Measurements from ENCODE around the gene NMUR1. TPM values are rescaled to one million over a fixed set of nuclear protein-coding genes. Genes with fewer than 3 reads are reported as not detected.

NMUR1 gene
- total RNA-seq, 1 donor: 1.8 TPM

DNA sequence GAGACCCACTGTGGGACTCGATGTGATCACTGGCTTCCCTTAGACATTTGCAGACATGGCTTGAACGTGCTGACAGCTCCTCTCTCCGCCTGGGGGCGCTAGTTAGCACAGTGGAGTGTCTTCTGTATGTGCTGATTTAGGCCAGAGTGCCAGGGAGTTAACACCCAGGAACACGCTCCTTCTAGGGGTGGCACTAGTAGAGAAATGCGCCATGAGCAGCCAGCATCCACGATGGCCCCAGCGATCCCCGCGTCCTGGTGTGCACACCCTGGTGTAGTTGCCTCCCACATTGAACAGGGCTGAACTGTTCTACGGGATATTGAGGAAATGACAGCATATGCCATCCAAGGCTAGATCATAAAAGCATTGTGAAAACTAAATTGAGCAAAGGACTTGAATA, 11.4 kb upstream of the NMUR1 start:
- Histone ChIP-seq H3K9me3 (ENCODE audit: low read depth, low read length) (peaks cover 12% of the 10 kb centered on the region), H3K4me3 (ENCODE audit: low read length) (no peak overlapping the region), H3K27me3 (ENCODE audit: insufficient read depth, low read length) (peaks cover 24% of the 10 kb centered on the region), H3K4me1 (ENCODE audit: insufficient read depth, low read length) (peaks cover 33% of the 10 kb centered on the region)

- Histone ChIP-seq H3K27me3 (ENCODE audit: insufficient read depth, low read length) (peaks cover 24% of the 10 kb centered on the region), H3K4me1 (ENCODE audit: insufficient read depth, low read length) (peaks cover 17% of the 10 kb centered on the region), H3K4me3 (ENCODE audit: low read length) (no peak overlapping the region), H3K9me3 (ENCODE audit: low read depth, low read length) (peaks cover 12% of the 10 kb centered on the region)
Measured at GRCh38 chr2:231539991-231540390, 9.7 kb upstream of the NMUR1 start.

GRCh38 chr2:231535961-231536360, 5.7 kb upstream of the NMUR1 start:
- peaks cover 8% of the 10 kb centered on the region for H3K27me3 ChIP-seq (ENCODE audit: insufficient read depth, low read length)
- H3K4me1 ChIP-seq (ENCODE audit: insufficient read depth, low read length): peaks cover 5% of the 10 kb centered on the region
- H3K4me3 ChIP-seq (ENCODE audit: low read length): no peak overlapping the region
- H3K9me3 ChIP-seq (ENCODE audit: low read depth, low read length): no peaks in the 10 kb centered on the region

GRCh38 chr2:231533777-231534125, 3.5 kb upstream of the NMUR1 start:
- Histone ChIP-seq H3K9me3 (ENCODE audit: low read depth, low read length) (no peaks in the 10 kb centered on the region), H3K4me1 (ENCODE audit: insufficient read depth, low read length) (peaks cover 19% of the 10 kb centered on the region), H3K4me3 (ENCODE audit: low read length) (no peak overlapping the region), H3K27me3 (ENCODE audit: insufficient read depth, low read length) (peaks cover 9% of the 10 kb centered on the region)

- peaks cover 9% of the 10 kb centered on the region for H3K27me3 ChIP-seq (ENCODE audit: insufficient read depth, low read length)
- no peaks in the 10 kb centered on the region for H3K9me3 ChIP-seq (ENCODE audit: low read depth, low read length)
- no peak overlapping the region for H3K4me3 ChIP-seq (ENCODE audit: low read length)
- peaks cover 19% of the 10 kb centered on the region for H3K4me1 ChIP-seq (ENCODE audit: insufficient read depth, low read length)
Measured at GRCh38 chr2:231533086-231533776, 3.0 kb upstream of the NMUR1 start.

DNA sequence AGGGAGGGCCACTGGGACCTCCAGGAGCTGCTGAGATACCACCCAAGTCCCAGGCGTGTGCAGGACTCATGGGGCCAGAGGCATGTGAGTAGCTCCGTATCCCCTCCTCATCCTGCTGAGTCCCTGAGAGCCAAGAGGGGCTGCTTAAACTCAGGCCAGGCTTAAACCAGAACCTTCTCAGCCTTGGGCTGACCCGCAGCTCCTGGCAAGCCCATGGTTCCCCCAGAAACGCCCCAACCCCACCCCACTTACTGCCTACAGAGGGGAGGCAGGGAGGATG, 2.5 kb upstream of the NMUR1 start:
- peaks cover 19% of the 10 kb centered on the region for H3K4me1 ChIP-seq (ENCODE audit: insufficient read depth, low read length)
- H3K4me3 ChIP-seq (ENCODE audit: low read length): no peak overlapping the region
- H3K9me3 ChIP-seq (ENCODE audit: low read depth, low read length): no peaks in the 10 kb centered on the region
- H3K27me3 ChIP-seq (ENCODE audit: insufficient read depth, low read length): peaks cover 9% of the 10 kb centered on the region

- H3K4me3 ChIP-seq (ENCODE audit: low read length): no peak overlapping the region
- peaks cover 21% of the 10 kb centered on the region for H3K4me1 ChIP-seq (ENCODE audit: insufficient read depth, low read length)
- peaks cover 9% of the 10 kb centered on the region for H3K27me3 ChIP-seq (ENCODE audit: insufficient read depth, low read length)
- no peaks in the 10 kb centered on the region for H3K9me3 ChIP-seq (ENCODE audit: low read depth, low read length)
Measured at GRCh38 chr2:231531883-231532755, 1.9 kb upstream of the NMUR1 start.

GRCh38 chr2:231531466-231531865, 1.2 kb upstream of the NMUR1 start:
- Histone ChIP-seq H3K4me1 (ENCODE audit: insufficient read depth, low read length) (peaks cover 27% of the 10 kb centered on the region), H3K9me3 (ENCODE audit: low read depth, low read length) (no peaks in the 10 kb centered on the region), H3K27me3 (ENCODE audit: insufficient read depth, low read length) (peaks cover 9% of the 10 kb centered on the region), H3K4me3 (ENCODE audit: low read length) (no peak overlapping the region)

- H3K4me3 ChIP-seq (ENCODE audit: low read length): no peak overlapping the region
- peaks cover 9% of the 10 kb centered on the region for H3K27me3 ChIP-seq (ENCODE audit: insufficient read depth, low read length)
- no peaks in the 10 kb centered on the region for H3K9me3 ChIP-seq (ENCODE audit: low read depth, low read length)
- peaks cover 55% of the 10 kb centered on the region for H3K4me1 ChIP-seq (ENCODE audit: insufficient read depth, low read length)
Measured at GRCh38 chr2:231528636-231529030, 1.6 kb downstream of the NMUR1 start.

DNA sequence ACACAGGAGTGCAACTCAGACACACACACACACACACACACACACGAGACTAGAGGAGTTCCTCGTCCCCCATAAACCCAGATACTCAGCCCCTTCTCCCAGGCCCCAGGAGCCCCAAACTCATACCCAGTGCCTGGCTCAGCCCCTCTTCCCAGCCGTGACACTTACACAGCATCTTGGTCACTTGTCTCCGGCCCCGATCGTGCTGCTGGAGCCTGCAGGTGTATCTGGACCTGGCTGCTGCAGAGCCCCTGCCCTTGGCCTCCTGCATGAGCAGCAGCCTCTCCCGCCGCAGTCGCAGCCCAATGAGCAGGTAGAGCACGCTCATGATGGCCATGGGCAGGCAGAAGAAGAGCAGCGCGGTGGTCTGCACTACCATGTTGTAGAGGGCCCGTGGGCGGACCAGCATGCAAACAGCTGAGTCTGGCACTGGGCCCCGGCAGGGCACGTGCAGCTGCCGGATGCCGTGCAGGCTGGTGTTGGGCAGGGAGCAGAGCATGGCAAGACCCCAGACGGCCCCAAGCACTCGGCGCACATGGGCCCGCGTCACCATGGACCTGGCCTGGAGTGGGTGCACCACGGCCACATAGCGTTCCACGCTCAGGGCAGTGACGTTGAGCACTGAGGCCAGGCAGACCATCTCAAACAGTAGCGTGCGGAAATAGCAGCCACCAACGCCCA, 2.1 kb downstream of the NMUR1 start:
- peaks cover 60% of the 10 kb centered on the region for H3K4me1 ChIP-seq (ENCODE audit: insufficient read depth, low read length)
- no peak overlapping the region for H3K4me3 ChIP-seq (ENCODE audit: low read length)
- H3K9me3 ChIP-seq (ENCODE audit: low read depth, low read length): no peaks in the 10 kb centered on the region
- peaks cover 9% of the 10 kb centered on the region for H3K27me3 ChIP-seq (ENCODE audit: insufficient read depth, low read length)

- peaks cover 9% of the 10 kb centered on the region for H3K27me3 ChIP-seq (ENCODE audit: insufficient read depth, low read length)
- H3K9me3 ChIP-seq (ENCODE audit: low read depth, low read length): no peaks in the 10 kb centered on the region
- no peak overlapping the region for H3K4me3 ChIP-seq (ENCODE audit: low read length)
- peaks cover 60% of the 10 kb centered on the region for H3K4me1 ChIP-seq (ENCODE audit: insufficient read depth, low read length)
Measured at GRCh38 chr2:231527091-231527395, 3.2 kb downstream of the NMUR1 start.

DNA sequence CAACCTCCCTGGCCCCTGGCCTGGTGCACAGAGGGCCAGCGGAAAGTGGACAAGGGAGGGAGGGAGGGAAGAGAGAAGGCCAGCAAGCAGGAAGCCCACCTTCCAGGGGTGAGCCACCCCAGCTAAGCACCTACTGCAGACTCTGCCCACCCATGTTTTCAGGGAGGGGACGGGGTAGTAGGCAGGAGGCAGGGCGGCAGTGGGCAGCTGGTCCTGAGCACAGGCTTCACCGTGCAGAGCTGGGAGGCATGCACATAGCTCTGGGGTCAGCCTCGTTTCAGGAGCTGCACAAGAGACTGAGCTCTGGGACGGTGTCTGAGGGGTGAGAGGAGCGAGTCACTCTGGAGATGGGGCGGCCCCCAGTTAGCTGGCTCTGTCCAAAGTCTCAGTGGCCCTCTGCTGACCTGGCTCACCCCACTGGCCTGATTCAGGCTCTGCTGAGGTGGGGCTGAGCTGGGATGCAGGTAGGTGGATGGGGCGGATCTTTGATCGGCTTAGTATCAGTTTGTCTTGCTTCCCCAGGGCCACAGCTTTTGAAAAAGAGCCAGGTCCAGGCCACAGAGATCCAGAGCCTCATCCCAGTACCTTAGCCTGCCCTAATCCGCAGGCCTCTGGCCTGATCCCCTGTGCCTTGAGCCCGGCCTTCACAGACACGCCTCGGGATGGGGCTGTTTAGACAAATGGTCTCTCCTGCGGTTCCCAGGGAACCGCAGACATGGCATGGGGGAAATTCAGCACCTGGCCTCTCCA, 3.7 kb downstream of the NMUR1 start:
- H3K4me1 ChIP-seq (ENCODE audit: insufficient read depth, low read length): peaks cover 60% of the 10 kb centered on the region

DNA sequence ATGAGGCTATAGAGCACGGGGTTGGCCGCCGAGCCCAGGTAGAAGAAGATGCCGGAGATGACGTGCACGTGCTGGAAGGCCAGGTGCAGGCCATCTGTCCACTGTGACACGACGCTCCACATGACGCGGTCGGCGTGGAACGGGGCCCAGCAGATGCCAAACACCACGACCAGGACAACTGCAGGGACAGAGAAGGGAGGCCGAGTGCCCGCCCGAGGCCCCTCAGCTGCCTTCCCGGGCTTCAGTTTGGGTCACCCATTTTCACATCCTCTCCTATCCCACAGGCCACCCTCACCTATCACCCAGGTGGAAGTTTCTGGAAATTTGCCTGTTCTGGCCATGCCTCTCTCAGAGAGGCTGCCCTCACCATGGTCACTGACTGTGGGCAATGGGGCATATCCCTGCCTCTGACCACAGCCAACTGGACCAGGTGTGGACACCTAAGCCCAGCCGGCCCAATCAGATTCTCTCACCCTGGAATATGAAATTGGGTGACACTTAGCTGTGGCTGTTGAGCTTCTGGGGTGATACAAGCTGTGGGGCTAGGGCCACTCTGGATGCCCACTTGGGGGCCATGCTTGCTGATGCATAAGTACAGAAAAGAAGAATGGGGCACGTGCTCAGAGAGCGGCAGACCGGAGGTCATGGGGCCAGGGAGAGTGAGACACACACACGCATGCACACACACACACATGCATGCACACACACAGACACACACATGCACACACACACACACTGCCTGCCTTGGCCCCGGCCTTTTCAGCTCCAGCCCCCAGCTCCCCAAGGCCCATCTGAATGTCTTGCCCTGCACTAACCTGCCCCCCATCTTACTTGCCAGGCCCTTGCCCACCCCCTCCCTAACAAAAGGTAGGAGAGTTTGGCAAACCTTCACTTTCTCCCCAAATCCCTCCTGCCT, 4.7 kb downstream of the NMUR1 start:
- Histone ChIP-seq H3K27me3 (ENCODE audit: insufficient read depth, low read length) (peaks cover 9% of the 10 kb centered on the region), H3K4me1 (ENCODE audit: insufficient read depth, low read length) (peaks cover 51% of the 10 kb centered on the region), H3K9me3 (ENCODE audit: low read depth, low read length) (no peaks in the 10 kb centered on the region), H3K4me3 (ENCODE audit: low read length) (no peak overlapping the region)

More for the DNA sequence above, 3.7 kb downstream of the NMUR1 start:
- H3K27me3 ChIP-seq (ENCODE audit: insufficient read depth, low read length): peaks cover 9% of the 10 kb centered on the region
- no peak overlapping the region for H3K4me3 ChIP-seq (ENCODE audit: low read length)
- H3K9me3 ChIP-seq (ENCODE audit: low read depth, low read length): no peaks in the 10 kb centered on the region

DNA sequence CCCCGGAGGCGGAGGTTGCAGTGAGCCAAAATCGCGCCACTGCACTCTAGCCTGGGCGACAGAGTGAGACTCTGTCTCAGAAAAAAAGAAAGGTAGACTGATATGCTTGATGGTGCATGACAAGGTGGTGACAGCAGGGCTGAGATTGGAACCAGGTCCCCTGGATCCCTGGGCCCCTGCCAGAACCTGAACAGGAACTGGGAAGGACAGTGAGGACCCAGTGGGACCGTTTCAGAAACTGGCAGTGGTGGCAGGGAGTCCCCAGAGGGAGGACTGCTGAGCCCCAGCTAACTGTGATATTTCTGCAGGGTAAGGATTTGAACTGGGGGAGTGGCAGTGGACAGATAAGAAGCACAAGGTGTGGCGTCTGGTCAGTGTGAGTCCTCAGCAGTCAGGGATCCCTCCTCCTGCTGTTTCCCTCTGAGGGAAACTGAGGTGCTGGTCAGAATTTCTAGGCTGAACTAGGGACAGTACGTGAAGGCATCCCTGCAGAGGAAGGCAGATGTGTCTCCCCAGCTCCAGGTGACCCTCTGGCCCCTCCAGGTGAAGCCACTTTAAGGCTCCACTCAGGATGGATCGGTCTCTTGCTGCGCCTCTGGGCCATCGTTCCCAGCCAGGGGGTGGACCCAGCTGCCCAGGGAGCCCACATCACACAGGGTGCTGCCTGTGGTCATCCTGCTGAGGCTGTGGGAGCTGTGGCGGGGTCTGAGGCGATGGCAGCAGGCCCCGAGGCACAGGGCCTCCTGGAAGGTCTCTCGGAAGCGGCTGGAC, 5.6 kb downstream of the NMUR1 start:
- H3K4me3 ChIP-seq (ENCODE audit: low read length): no peak overlapping the region
- H3K4me1 ChIP-seq (ENCODE audit: insufficient read depth, low read length): peaks cover 43% of the 10 kb centered on the region
- no peaks in the 10 kb centered on the region for H3K9me3 ChIP-seq (ENCODE audit: low read depth, low read length)
- H3K27me3 ChIP-seq (ENCODE audit: insufficient read depth, low read length): peaks cover 6% of the 10 kb centered on the region
